GM23338 (cell line): ENCODE results near the gene MELTF. TPM values are rescaled to one million over a fixed set of nuclear protein-coding genes. Genes with fewer than 3 reads are reported as not detected.

Experiments used
- ATAC-seq: fragments of 200-7000 bp; cut with Tn5 transposase; 3 replicates; pipeline ENCODE4 v1.9.1; 2020
- DNase-seq: peaks from one replicate; pipeline ENCODE4 v3.0.0-alpha.2; 2015; ENCODE audit warnings: low spot score
- H2AFZ ChIP-seq: fragments of 200-600 bp; sonication (generic); 2 replicates; pipeline ENCODE4 v1.8.0; 2016; ENCODE audit warnings: antibody characterized with exemption, mild to moderate bottlenecking, moderate library complexity
- H3F3A ChIP-seq: fragments of 200-600 bp; sonication (generic); replicated peaks from 2 replicates; pipeline ENCODE4 v1.8.0; 2017; ENCODE audit warnings: antibody characterized with exemption, mixed run types, low read depth
- H3K27ac ChIP-seq: fragments of 200-600 bp; sonication (generic); 2 replicates; pipeline ENCODE4 v1.6.1; 2016; ENCODE audit warnings: low read depth
- H3K27me3 ChIP-seq: fragments of 200-600 bp; sonication (generic); 2 replicates; pipeline ENCODE4 v1.8.0; 2016; ENCODE audit warnings: mild to moderate bottlenecking, mixed run types, moderate library complexity; ENCODE audit not compliant: insufficient read depth
- H3K36me3 ChIP-seq: fragments of 200-600 bp; sonication (generic); 2 replicates; pipeline ENCODE4 v1.8.0; 2016; ENCODE audit warnings: mild to moderate bottlenecking; ENCODE audit not compliant: insufficient read depth
- H3K4me1 ChIP-seq: fragments of 200-600 bp; sonication (generic); 2 replicates; pipeline ENCODE4 v1.8.0; 2016; ENCODE audit warnings: mild to moderate bottlenecking, moderate library complexity; ENCODE audit not compliant: insufficient read depth
- H3K4me2 ChIP-seq: fragments of 200-600 bp; sonication (generic); 2 replicates; pipeline ENCODE4 v1.7.1; 2017; ENCODE audit warnings: mixed run types
- H3K4me3 ChIP-seq: fragments of 200-600 bp; sonication (generic); 2 replicates; pipeline ENCODE4 v1.6.1; 2016; ENCODE audit warnings: mixed run types
- H3K79me2 ChIP-seq: fragments of 200-600 bp; sonication (generic); replicated peaks from 2 replicates; pipeline ENCODE4 v1.8.0; 2017; ENCODE audit warnings: mild to moderate bottlenecking; ENCODE audit not compliant: insufficient read depth
- H3K9me2 ChIP-seq: fragments of 200-600 bp; sonication (generic); 2 replicates; pipeline ENCODE4 v1.8.0; 2017; ENCODE audit not compliant: insufficient read depth
- H4K20me1 ChIP-seq: fragments of 200-600 bp; sonication (generic); replicated peaks from 2 replicates; pipeline ENCODE4 v1.8.0; 2017; ENCODE audit warnings: mild to moderate bottlenecking; ENCODE audit not compliant: insufficient read depth
- H3K27ac Mint-ChIP-seq: 2 replicates; pipeline ENCODE4 v1.8.0; 2020; ENCODE audit warnings: inconsistent platforms, mild to moderate bottlenecking, moderate library complexity, mixed read lengths
- H3K27me3 Mint-ChIP-seq: 3 replicates; pipeline ENCODE4 v1.8.0; 2022; ENCODE audit warnings: low read depth, mild to moderate bottlenecking, moderate library complexity, mixed read lengths, inconsistent platforms; ENCODE audit not compliant: insufficient read depth, poor library complexity
- H3K36me3 Mint-ChIP-seq: 3 replicates; pipeline ENCODE4 v1.8.0; 2021; ENCODE audit warnings: low read depth, mild to moderate bottlenecking, inconsistent platforms, moderate library complexity, mixed read lengths
- H3K4me1 Mint-ChIP-seq: 3 replicates; pipeline ENCODE4 v1.8.0; 2020; ENCODE audit warnings: mild to moderate bottlenecking, inconsistent platforms, mixed read lengths
- H3K4me3 Mint-ChIP-seq: 3 replicates; pipeline ENCODE4 v1.8.0; 2021; ENCODE audit warnings: moderate library complexity, mild to moderate bottlenecking, inconsistent platforms, mixed read lengths
- H3K9me3 Mint-ChIP-seq: 3 replicates; pipeline ENCODE4 v1.8.0; 2020; ENCODE audit warnings: moderate library complexity, mild to moderate bottlenecking, inconsistent platforms, mixed read lengths
- CREB1 ChIP-seq: fragments of 250-450 bp; sonication (Bioruptor Pico); IDR thresholded peaks from 2 replicates; pipeline ENCODE4 v1.5.0; 2020; ENCODE audit warnings: low read depth, mild to moderate bottlenecking, moderate library complexity
- EZH2 ChIP-seq: fragments of 200-600 bp; sonication (generic); IDR thresholded peaks from one replicate; pipeline ENCODE4 v1.8.0; 2017; ENCODE audit warnings: antibody characterized with exemption, mild to moderate bottlenecking, low read depth; ENCODE audit not compliant: unreplicated experiment
- EZH2phosphoT487 ChIP-seq: fragments of 200-600 bp; sonication (generic); IDR thresholded peaks from one replicate; pipeline ENCODE4 v1.8.1; 2018; ENCODE audit warnings: antibody characterized with exemption; ENCODE audit not compliant: unreplicated experiment
- JUNB ChIP-seq: IDR thresholded peaks from one replicate; pipeline ENCODE4 v1.6.1; 2016; ENCODE audit warnings: antibody characterized with exemption; ENCODE audit not compliant: unreplicated experiment
- ZNF114 ChIP-seq: fragments of 250-450 bp; sonication (Bioruptor Pico); IDR thresholded peaks from 2 replicates; pipeline ENCODE4 v1.5.0; 2020; ENCODE audit warnings: mild to moderate bottlenecking, moderate library complexity
- polyA plus RNA-seq: library from polyadenylated mRNA; unstranded; fragments of >200 nt; fragmentation: Nextera tagmentation; extraction: Ambion mirVana; gene quantifications from 2 replicates; pipeline ENCODE4 v1.2.1, GENCODE V29; 2016
- total RNA-seq: library from RNA; depleted of rRNA; stranded (reverse); fragments of >200 nt; shearing (Covaris generic); gene quantifications from 2 replicates; pipeline ENCODE4 v1.2.3, GENCODE V29; 2014
- TF ChIP-seq, protein P1 (sequence below): IDR thresholded peaks from one replicate; pipeline ENCODE4 v1.6.1; 2018; ENCODE audit warnings: antibody characterized with exemption; ENCODE audit not compliant: unreplicated experiment
- TF ChIP-seq, protein P2 (sequence below): fragments of 250-450 bp; sonication (Bioruptor Pico); IDR thresholded peaks from 2 replicates; pipeline ENCODE4 v1.5.0; 2020; ENCODE audit warnings: mild to moderate bottlenecking, moderate library complexity
- TF ChIP-seq, protein P3 (sequence below), 2 experiments: fragments of 200-600 bp in 1 of 2; sonication (generic) in 1 of 2; conservative IDR thresholded peaks; 2 replicates each; pipeline versions ENCODE4 v1.5.1 to v1.6.1; 2016 to 2017; ENCODE audit warnings: antibody characterized with exemption in 2 of 2, low read depth in 2 of 2, mild to moderate bottlenecking in 2 of 2, moderate library complexity in 1 of 2

The MELTF gene
- total and polyA plus RNA-seq, 2 experiments from 2014 or later, result 1.4 to 5.2 TPM

DNA sequence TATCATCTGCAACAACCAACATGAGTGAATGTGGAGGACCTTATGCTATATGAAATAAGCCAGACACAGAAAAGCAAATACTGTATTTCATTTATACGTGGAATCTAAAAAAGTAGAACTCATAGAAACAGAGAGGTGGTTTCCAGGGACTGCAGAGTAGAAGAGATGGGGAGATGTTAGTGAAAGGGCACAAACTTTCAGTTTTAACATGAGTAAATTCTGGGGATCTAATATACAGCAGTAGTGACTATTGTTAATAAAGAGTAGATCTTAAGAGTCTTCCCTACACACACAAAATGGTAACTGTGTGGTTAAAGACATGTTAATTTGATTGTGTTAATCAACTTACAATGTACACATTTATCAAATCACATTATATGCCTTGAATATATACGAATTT, 20.9 kb upstream of the MELTF start (continued):
- TF ChIP-seq, protein P1, sequence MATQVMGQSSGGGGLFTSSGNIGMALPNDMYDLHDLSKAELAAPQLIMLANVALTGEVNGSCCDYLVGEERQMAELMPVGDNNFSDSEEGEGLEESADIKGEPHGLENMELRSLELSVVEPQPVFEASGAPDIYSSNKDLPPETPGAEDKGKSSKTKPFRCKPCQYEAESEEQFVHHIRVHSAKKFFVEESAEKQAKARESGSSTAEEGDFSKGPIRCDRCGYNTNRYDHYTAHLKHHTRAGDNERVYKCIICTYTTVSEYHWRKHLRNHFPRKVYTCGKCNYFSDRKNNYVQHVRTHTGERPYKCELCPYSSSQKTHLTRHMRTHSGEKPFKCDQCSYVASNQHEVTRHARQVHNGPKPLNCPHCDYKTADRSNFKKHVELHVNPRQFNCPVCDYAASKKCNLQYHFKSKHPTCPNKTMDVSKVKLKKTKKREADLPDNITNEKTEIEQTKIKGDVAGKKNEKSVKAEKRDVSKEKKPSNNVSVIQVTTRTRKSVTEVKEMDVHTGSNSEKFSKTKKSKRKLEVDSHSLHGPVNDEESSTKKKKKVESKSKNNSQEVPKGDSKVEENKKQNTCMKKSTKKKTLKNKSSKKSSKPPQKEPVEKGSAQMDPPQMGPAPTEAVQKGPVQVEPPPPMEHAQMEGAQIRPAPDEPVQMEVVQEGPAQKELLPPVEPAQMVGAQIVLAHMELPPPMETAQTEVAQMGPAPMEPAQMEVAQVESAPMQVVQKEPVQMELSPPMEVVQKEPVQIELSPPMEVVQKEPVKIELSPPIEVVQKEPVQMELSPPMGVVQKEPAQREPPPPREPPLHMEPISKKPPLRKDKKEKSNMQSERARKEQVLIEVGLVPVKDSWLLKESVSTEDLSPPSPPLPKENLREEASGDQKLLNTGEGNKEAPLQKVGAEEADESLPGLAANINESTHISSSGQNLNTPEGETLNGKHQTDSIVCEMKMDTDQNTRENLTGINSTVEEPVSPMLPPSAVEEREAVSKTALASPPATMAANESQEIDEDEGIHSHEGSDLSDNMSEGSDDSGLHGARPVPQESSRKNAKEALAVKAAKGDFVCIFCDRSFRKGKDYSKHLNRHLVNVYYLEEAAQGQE, result no peak
- TF ChIP-seq EZH2 (no peak), ZNF114 (CRISPR knock-in tag) (no peak)
- TF ChIP-seq, protein P2, sequence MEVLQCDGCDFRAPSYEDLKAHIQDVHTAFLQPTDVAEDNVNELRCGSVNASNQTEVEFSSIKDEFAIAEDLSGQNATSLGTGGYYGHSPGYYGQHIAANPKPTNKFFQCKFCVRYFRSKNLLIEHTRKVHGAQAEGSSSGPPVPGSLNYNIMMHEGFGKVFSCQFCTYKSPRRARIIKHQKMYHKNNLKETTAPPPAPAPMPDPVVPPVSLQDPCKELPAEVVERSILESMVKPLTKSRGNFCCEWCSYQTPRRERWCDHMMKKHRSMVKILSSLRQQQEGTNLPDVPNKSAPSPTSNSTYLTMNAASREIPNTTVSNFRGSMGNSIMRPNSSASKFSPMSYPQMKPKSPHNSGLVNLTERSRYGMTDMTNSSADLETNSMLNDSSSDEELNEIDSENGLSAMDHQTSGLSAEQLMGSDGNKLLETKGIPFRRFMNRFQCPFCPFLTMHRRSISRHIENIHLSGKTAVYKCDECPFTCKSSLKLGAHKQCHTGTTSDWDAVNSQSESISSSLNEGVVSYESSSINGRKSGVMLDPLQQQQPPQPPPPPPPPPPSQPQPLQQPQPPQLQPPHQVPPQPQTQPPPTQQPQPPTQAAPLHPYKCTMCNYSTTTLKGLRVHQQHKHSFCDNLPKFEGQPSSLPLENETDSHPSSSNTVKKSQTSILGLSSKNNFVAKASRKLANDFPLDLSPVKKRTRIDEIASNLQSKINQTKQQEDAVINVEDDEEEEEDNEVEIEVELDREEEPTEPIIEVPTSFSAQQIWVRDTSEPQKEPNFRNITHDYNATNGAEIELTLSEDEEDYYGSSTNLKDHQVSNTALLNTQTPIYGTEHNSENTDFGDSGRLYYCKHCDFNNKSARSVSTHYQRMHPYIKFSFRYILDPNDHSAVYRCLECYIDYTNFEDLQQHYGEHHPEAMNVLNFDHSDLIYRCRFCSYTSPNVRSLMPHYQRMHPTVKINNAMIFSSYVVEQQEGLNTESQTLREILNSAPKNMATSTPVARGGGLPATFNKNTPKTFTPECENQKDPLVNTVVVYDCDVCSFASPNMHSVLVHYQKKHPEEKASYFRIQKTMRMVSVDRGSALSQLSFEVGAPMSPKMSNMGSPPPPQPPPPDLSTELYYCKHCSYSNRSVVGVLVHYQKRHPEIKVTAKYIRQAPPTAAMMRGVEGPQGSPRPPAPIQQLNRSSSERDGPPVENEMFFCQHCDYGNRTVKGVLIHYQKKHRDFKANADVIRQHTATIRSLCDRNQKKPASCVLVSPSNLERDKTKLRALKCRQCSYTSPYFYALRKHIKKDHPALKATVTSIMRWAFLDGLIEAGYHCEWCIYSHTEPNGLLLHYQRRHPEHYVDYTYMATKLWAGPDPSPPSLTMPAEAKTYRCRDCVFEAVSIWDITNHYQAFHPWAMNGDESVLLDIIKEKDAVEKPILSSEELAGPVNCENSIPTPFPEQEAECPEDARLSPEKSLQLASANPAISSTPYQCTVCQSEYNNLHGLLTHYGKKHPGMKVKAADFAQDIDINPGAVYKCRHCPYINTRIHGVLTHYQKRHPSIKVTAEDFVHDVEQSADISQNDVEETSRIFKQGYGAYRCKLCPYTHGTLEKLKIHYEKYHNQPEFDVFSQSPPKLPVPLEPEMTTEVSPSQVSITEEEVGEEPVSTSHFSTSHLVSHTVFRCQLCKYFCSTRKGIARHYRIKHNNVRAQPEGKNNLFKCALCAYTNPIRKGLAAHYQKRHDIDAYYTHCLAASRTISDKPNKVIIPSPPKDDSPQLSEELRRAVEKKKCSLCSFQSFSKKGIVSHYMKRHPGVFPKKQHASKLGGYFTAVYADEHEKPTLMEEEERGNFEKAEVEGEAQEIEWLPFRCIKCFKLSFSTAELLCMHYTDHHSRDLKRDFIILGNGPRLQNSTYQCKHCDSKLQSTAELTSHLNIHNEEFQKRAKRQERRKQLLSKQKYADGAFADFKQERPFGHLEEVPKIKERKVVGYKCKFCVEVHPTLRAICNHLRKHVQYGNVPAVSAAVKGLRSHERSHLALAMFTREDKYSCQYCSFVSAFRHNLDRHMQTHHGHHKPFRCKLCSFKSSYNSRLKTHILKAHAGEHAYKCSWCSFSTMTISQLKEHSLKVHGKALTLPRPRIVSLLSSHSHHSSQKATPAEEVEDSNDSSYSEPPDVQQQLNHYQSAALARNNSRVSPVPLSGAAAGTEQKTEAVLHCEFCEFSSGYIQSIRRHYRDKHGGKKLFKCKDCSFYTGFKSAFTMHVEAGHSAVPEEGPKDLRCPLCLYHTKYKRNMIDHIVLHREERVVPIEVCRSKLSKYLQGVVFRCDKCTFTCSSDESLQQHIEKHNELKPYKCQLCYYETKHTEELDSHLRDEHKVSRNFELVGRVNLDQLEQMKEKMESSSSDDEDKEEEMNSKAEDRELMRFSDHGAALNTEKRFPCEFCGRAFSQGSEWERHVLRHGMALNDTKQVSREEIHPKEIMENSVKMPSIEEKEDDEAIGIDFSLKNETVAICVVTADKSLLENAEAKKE, result no peak

DNA sequence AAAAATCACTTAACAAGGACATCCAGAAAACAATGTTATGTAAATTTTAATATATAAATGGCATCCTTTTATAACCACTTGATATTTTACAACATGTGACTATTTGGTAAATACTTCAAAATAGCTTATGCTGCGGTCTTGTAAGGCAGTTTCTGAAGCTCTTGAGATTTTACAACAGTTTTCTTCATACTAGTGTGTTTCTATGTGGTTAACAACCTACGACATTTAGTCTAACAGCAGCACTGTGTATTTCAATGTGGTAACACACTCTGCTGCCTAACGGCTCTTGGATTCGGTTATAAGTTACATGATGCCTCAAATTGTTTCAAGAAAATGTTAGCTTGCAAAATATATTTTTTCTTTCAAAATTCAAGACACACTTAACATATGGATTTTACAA, 12.9 kb upstream of the MELTF start:
- H4K20me1 ChIP-seq, result no peaks in the 10 kb centered on the region
- H3K4me3 ChIP-seq, result no peak overlapping the region
- no peak for DNase-seq
- Mint-ChIP-seq H3K27ac (no peak overlapping the region), H3K27me3 (no peaks in the 10 kb centered on the region), H3K36me3 (peaks cover 10% of the 10 kb centered on the region; the same call in 2 of the 3 replicates), H3K9me3 (no peaks in the 10 kb centered on the region), H3K4me1 (no peaks in the 10 kb centered on the region), H3K4me3 (no peak overlapping the region)
- H2AFZ ChIP-seq, result no peak overlapping the region
- ATAC-seq, result no peak
- no peaks in the 10 kb centered on the region for H3K36me3 ChIP-seq
- H3K27me3 ChIP-seq, result no peaks in the 10 kb centered on the region
- H3K9me2 ChIP-seq, result no peaks in the 10 kb centered on the region
- no peaks in the 10 kb centered on the region for H3K79me2 ChIP-seq
- H3K27ac ChIP-seq, result no peak overlapping the region
- no peak overlapping the region for H3K4me2 ChIP-seq
- 0 out of 2 replicates have a peak, but pooled peaks cover 4% of the 10 kb centered on the region for H3F3A ChIP-seq
- H3K4me1 ChIP-seq, result no peaks in the 10 kb centered on the region
- TF ChIP-seq EZH2 (no peak), EZH2phosphoT487 (no peak), CREB1 (CRISPR knock-in tag) (no peak), JUNB (no peak)
- TF ChIP-seq, protein P3, sequence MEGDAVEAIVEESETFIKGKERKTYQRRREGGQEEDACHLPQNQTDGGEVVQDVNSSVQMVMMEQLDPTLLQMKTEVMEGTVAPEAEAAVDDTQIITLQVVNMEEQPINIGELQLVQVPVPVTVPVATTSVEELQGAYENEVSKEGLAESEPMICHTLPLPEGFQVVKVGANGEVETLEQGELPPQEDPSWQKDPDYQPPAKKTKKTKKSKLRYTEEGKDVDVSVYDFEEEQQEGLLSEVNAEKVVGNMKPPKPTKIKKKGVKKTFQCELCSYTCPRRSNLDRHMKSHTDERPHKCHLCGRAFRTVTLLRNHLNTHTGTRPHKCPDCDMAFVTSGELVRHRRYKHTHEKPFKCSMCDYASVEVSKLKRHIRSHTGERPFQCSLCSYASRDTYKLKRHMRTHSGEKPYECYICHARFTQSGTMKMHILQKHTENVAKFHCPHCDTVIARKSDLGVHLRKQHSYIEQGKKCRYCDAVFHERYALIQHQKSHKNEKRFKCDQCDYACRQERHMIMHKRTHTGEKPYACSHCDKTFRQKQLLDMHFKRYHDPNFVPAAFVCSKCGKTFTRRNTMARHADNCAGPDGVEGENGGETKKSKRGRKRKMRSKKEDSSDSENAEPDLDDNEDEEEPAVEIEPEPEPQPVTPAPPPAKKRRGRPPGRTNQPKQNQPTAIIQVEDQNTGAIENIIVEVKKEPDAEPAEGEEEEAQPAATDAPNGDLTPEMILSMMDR (conservative IDR thresholded peaks at IDR 0.05; ENCODE audit: low read depth in 2 of 2), result no peak
